WI38 (cell line): ENCODE data around the gene AKAP13.

Experiments
- H3K4me3 ChIP-seq: 2 replicates; pipeline ENCODE4 v1.5.1; 2011; ENCODE audit warnings: low read depth, mild to moderate bottlenecking, control low read depth, low read length
- TF ChIP-seq, protein P1 (sequence below): IDR thresholded peaks from 2 replicates; pipeline ENCODE4 v1.5.1; 2012; ENCODE audit warnings: low read depth, mild to moderate bottlenecking, control low read depth, low read length

The AKAP13 gene

DNA sequence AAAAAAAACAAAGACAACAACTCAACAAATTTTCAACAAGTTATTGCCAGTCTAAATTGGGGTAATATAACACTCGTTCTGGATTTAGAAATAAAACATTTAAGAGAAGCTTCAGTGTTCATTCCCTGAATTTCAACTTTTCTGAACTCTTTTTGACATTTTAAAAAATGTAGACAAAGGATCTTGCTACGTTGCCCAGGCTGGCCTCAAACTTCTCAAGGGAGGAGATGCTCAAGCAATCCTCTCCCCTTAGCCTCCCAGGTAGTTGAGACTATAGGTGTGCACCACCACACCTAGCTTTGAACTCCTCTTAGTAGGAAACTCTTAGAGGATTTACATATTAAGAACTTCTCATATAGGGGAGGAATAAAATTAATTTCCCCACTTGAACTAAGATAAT is 91.9 kb downstream of the AKAP13 start:
- TF ChIP-seq, protein P1, sequence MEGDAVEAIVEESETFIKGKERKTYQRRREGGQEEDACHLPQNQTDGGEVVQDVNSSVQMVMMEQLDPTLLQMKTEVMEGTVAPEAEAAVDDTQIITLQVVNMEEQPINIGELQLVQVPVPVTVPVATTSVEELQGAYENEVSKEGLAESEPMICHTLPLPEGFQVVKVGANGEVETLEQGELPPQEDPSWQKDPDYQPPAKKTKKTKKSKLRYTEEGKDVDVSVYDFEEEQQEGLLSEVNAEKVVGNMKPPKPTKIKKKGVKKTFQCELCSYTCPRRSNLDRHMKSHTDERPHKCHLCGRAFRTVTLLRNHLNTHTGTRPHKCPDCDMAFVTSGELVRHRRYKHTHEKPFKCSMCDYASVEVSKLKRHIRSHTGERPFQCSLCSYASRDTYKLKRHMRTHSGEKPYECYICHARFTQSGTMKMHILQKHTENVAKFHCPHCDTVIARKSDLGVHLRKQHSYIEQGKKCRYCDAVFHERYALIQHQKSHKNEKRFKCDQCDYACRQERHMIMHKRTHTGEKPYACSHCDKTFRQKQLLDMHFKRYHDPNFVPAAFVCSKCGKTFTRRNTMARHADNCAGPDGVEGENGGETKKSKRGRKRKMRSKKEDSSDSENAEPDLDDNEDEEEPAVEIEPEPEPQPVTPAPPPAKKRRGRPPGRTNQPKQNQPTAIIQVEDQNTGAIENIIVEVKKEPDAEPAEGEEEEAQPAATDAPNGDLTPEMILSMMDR: no peak
- no peak overlapping the region for H3K4me3 ChIP-seq

DNA sequence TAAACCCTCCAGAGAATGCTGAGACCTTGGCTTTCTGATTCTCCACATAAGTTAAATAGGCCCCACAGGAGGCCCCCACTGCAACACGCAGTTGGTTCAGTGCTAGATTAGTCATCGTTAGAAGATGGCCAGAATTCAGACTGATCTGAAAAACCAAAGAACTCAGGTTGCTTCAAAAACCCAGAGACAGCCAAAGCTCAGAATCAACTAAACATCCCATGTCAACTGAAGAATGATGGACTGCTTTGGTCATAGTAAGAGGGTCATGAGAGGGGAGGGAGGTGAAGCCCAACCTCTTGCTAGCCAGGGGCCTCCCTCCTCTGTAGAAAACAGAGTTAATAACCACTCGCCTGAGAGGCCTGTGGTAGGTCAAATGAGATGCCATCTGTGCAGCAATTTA is 93.1 kb downstream of the AKAP13 start:
- H3K4me3 ChIP-seq: no peak overlapping the region
- TF ChIP-seq, protein P1: no peak

DNA sequence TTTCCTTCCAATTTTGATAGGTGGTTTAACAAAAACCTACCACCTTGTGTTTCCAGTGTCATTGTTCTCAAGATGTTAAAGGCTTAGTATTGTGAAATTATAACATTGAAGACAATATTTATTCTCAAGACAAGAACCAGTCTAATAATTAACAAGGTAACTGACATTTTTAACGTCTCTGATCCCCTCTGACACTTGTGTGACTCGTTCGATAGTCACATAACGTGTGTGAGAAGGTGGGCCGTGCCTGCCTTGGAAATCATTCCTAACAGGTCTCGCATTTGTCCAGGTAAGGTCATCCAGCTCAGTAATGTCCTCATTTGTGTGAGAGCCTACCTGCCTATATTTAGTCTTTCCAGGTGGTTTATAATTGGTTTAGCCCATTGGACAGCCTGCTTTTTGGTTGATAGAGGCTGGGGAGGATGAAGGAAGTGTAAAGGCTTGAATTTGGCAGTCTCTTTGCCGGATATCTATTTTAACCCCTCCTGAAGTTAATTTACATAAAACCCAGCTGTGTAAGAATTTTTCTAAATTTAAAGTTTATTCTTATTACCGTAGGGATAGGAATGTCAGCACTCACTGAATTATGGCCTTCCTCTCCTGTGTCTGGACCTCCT is 94.4 kb downstream of the AKAP13 start:
- TF ChIP-seq, protein P1: no peak
- no peak overlapping the region for H3K4me3 ChIP-seq

DNA sequence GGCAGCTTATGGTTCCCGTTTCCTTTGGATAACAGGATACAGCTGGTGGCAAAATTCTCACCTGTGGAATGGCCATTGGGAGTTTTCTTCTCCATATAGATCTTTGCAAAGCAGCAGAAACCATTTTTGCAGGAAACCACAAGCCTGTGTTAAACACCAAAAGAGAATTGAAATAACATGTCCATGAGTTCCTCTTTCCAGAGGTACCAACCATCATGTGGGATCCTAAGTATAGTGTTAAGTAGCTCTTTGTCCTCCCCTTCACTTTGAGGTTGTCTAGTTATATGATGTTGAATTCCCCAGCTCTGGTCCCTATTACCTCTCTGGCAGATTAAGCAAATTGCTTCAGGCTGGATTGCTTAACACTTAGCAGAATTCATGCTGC is 94.9 kb downstream of the AKAP13 start:
- TF ChIP-seq, protein P1: no peak
- no peak overlapping the region for H3K4me3 ChIP-seq

DNA sequence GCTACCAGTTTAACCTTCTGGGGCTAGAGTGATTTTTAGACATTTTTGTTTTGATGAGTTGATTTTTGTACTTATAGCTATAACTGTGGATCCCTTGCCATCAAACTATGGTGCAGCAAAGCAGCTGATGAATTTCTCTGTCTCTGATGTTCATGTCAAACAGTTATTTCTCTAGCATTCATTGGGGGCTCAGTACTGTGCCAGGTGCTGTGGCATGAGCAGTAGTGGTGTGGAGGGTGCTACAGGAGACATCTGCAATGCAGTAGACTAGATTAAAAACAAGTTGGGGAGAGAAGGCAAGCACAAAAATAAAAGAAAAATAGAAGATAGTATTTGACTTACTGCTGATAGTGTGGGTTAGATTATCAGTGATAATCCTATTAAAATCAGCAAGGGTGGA is 95.3 kb downstream of the AKAP13 start:
- TF ChIP-seq, protein P1: no peak
- H3K4me3 ChIP-seq: no peak overlapping the region

DNA sequence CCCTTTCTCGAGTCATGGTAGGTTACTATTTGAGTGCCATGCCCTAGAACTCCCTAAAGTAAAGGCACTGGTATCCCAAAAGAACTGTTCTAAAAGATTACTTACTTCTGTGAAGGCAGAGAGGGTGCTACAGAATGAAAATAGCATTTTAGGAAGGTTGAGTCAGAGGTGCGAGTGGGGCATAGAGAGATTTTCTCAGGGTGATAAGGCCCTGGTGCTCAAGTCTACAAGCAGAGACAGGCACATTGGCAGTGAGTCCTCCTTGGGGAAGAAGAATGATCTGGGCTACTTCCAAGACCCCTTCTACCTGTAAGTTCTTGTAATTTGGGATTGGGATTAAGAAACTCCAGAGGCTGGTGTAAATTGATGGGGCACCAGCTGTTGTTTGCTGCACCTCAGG is 96.7 kb downstream of the AKAP13 start:
- TF ChIP-seq, protein P1: no peak
- H3K4me3 ChIP-seq: no peak overlapping the region

DNA sequence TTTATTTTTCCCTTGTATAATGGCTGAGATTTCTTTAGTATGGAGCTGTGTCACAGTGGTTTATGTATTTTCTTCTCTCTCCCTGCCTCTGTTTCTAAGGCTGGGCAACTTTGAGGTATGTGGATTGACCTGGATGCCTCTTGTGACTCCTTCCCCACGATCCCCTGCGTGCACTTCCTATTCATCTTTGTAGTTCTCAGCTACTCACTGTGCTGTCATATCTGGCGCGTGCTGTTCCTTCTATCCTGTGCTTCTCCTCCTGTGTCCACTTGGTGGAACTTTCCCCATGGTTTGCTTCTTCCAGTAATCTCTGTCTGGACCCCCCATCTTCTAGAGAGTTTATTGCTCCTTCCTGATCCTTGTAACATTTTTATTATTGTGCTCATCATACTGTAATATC is 97.3 kb downstream of the AKAP13 start:
- TF ChIP-seq, protein P1: no peak
- no peak overlapping the region for H3K4me3 ChIP-seq
